Left lung (tissue), 10 donors: Measurements from ENCODE around the gene FER. TPM values are rescaled to one million over a fixed set of nuclear protein-coding genes. Genes with fewer than 3 reads are reported as not detected.

Source experiments
- ATAC-seq: fragments of 200-7000 bp; cut with Tn5 transposase; one replicate; pipeline ENCODE4 v1.9.1; 2020; ENCODE audit warnings: moderate library complexity
- DNase-seq, 4 donors: peaks; one replicate each; pipeline ENCODE4 v3.0.0-alpha.2; 2013 to 2020
- H3K27ac ChIP-seq, 2 donors: fragments of 200-600 bp; sonication (generic) in 1 of 2; one replicate each; pipeline versions ENCODE4 v1.5.0 to v1.8.0; 2020 to 2021
- H3K27me3 ChIP-seq, 2 donors: fragments of 200-600 bp; sonication (generic) in 1 of 2; one replicate each; pipeline versions ENCODE4 v1.5.0 to v1.8.0; 2020 to 2021
- H3K36me3 ChIP-seq, 2 donors: fragments of 200-600 bp; sonication (generic) in 1 of 2; one replicate each; pipeline versions ENCODE4 v1.5.0 to v1.8.0; 2020 to 2021
- H3K4me1 ChIP-seq, 2 donors: fragments of 200-600 bp; one replicate each; pipeline ENCODE4 v1.8.0; 2021
- H3K4me3 ChIP-seq, 2 donors: fragments of 200-600 bp; sonication (generic) in 1 of 2; one replicate each; pipeline versions ENCODE4 v1.5.0 to v1.8.0; 2020 to 2021; ENCODE audit warnings: mild to moderate bottlenecking in 1 of 2
- H3K9me3 ChIP-seq, 2 donors: fragments of 200-600 bp; sonication (generic) in 1 of 2; one replicate each; pipeline versions ENCODE4 v1.5.0 to v1.8.0; 2020 to 2021
- CTCF ChIP-seq, 2 donors: fragments of 200-600 bp; sonication (generic) in 1 of 2; IDR thresholded peaks; one replicate each; pipeline versions ENCODE4 v1.5.0 to v1.8.0; 2021; ENCODE audit warnings: antibody characterized with exemption in 2 of 2
- intact Hi-C, 2 donors: fragments of 100-400 bp; cut with DNase I; formaldehyde crosslinking; loops; one replicate each; pipeline versions ENCODE4 v1.11.2 to v1.14.2; 2022
- polyA plus RNA-seq, 6 donors: library from polyadenylated mRNA; unstranded; fragments of 120-200 nt; gene quantifications; one replicate each; pipeline ENCODE4 v1.2.1, GENCODE V29; 2013; ENCODE audit not compliant: insufficient read length in 6 of 6
- total RNA-seq, 2 donors: library from RNA; stranded (reverse); fragmentation: NEBNext Ultra II Directional; extraction: Animal tissue kit (Norgen Biotek cat#: 25700); gene quantifications; one replicate each; pipeline ENCODE4 v1.2.1, GENCODE V29; 2021
- donor health status: DM: no; HTN: yes; CAD: no.
- donor health status: DM: no; HTN: no; CAD: no.

Gene FER
- total and polyA plus RNA-seq, 8 donors = 16.6 to 27.0 (median 19.4) TPM

- intact Hi-C loops = no loop called here
- ATAC-seq = no peak
- H3K36me3 ChIP-seq = no peaks in the 10 kb centered on the region
- H3K4me1 ChIP-seq = no peaks in the 10 kb centered on the region
- H3K9me3 ChIP-seq = no peaks in the 10 kb centered on the region
- H3K27me3 ChIP-seq = no peaks in the 10 kb centered on the region
- H3K27ac ChIP-seq = no peak overlapping the region
- no peak for DNase-seq
- TF ChIP-seq CTCF (IDR thresholded peaks at IDR 0.05) = no peak
- H3K4me3 ChIP-seq = no peak overlapping the region
Measured at GRCh38 chr5:109029847-109030246, 282.1 kb downstream of the FER start.

GRCh38 chr5:109030360-109031143, 282.9 kb downstream of the FER start:
- no peak overlapping the region for H3K27ac ChIP-seq
- H3K9me3 ChIP-seq = no peaks in the 10 kb centered on the region
- no peak for DNase-seq
- intact Hi-C loops = no loop called here
- H3K4me1 ChIP-seq = no peaks in the 10 kb centered on the region
- TF ChIP-seq CTCF (IDR thresholded peaks at IDR 0.05) = no peak
- no peaks in the 10 kb centered on the region for H3K27me3 ChIP-seq
- H3K36me3 ChIP-seq = no peaks in the 10 kb centered on the region
- no peak for ATAC-seq
- no peak overlapping the region for H3K4me3 ChIP-seq

- ATAC-seq (no peak), DNase-seq (no peak)
- H3K36me3 ChIP-seq = no peaks in the 10 kb centered on the region
- H3K4me1 ChIP-seq = no peaks in the 10 kb centered on the region
- H3K4me3 ChIP-seq = no peak overlapping the region
- no peaks in the 10 kb centered on the region for H3K9me3 ChIP-seq
- intact Hi-C loops = no loop called here
- no peaks in the 10 kb centered on the region for H3K27me3 ChIP-seq
- no peak overlapping the region for H3K27ac ChIP-seq
- no peak for TF ChIP-seq CTCF (IDR thresholded peaks at IDR 0.05)
Measured at GRCh38 chr5:109034306-109034705, 286.6 kb downstream of the FER start.

- intact Hi-C loops = no loop called here
- Histone ChIP-seq H3K4me1 (no peaks in the 10 kb centered on the region), H3K9me3 (no peaks in the 10 kb centered on the region), H3K36me3 (no peaks in the 10 kb centered on the region), H3K27me3 (no peaks in the 10 kb centered on the region), H3K4me3 (no peak overlapping the region), H3K27ac (no peak overlapping the region)
- DNase-seq = no peak
- no peak for TF ChIP-seq CTCF (IDR thresholded peaks at IDR 0.05)
- ATAC-seq = no peak
Measured at GRCh38 chr5:109035436-109035835, 287.7 kb downstream of the FER start.

- Histone ChIP-seq H3K27me3 (no peaks in the 10 kb centered on the region), H3K27ac (no peak overlapping the region), H3K4me3 (no peak overlapping the region), H3K36me3 (no peaks in the 10 kb centered on the region), H3K9me3 (no peaks in the 10 kb centered on the region), H3K4me1 (no peaks in the 10 kb centered on the region)
- DNase-seq (no peak), ATAC-seq (no peak)
- intact Hi-C loops = no loop called here
- TF ChIP-seq CTCF (IDR thresholded peaks at IDR 0.05) = no peak
Measured at GRCh38 chr5:109038209-109038840, 290.6 kb downstream of the FER start.
